H9 (cell line): ENCODE measurements around the gene PDIA6. TPM values are rescaled to one million over a fixed set of nuclear protein-coding genes. Genes with fewer than 3 reads are reported as not detected.

Experiments
- DNase-seq: peaks from one replicate; pipeline ENCODE4 v3.0.0-alpha.2; 2017
- H2AFZ ChIP-seq: one replicate; pipeline ENCODE4 v1.6.1; 2013; ENCODE audit warnings: mild to moderate bottlenecking, low read length, control low read depth, moderate library complexity
- H2AK5ac ChIP-seq: 2 replicates; pipeline ENCODE4 v1.6.1; 2013; ENCODE audit warnings: low read length, control low read depth, mixed read lengths; ENCODE audit not compliant: insufficient read length
- H2BK120ac ChIP-seq: one replicate; pipeline ENCODE4 v1.6.1; 2013; ENCODE audit warnings: low read depth, mild to moderate bottlenecking, low read length, control low read depth, inconsistent platforms; ENCODE audit not compliant: poor library complexity, severe bottlenecking
- H2BK12ac ChIP-seq: 2 replicates; pipeline ENCODE4 v1.6.1; 2013; ENCODE audit warnings: low read length, control low read depth, mixed read lengths, low read depth; ENCODE audit not compliant: insufficient read length
- H2BK15ac ChIP-seq: 2 replicates; pipeline ENCODE4 v1.6.1; 2013; ENCODE audit warnings: low read depth, low read length, control low read depth
- H2BK20ac ChIP-seq: one replicate; pipeline ENCODE4 v1.6.1; 2013; ENCODE audit warnings: low read depth, mild to moderate bottlenecking, low read length, control low read depth, inconsistent platforms; ENCODE audit not compliant: poor library complexity, severe bottlenecking
- H2BK5ac ChIP-seq: 2 replicates; pipeline ENCODE4 v1.6.1; 2013; ENCODE audit warnings: low read length, control low read depth, mixed read lengths; ENCODE audit not compliant: insufficient read length
- H3K14ac ChIP-seq: 2 replicates; pipeline ENCODE4 v1.6.1; 2013; ENCODE audit warnings: low read length, control low read depth; ENCODE audit not compliant: insufficient read depth
- H3K18ac ChIP-seq: 2 replicates; pipeline ENCODE4 v1.6.1; 2013; ENCODE audit warnings: low read depth, mild to moderate bottlenecking, mixed read lengths, low read length, control low read depth; ENCODE audit not compliant: insufficient read length
- H3K23ac ChIP-seq: 2 replicates; pipeline ENCODE4 v1.6.1; 2013; ENCODE audit warnings: low read length, control low read depth, mixed read lengths, low read depth; ENCODE audit not compliant: insufficient read length
- H3K23me2 ChIP-seq: 2 replicates; pipeline ENCODE4 v1.6.1; 2013; ENCODE audit warnings: low read depth, mild to moderate bottlenecking, mixed read lengths, low read length, control low read depth; ENCODE audit not compliant: insufficient read length, poor library complexity, severe bottlenecking
- H3K27ac ChIP-seq: 2 replicates; pipeline ENCODE4 v1.5.1; 2013; ENCODE audit warnings: low read length, control low read depth, mixed read lengths, low read depth; ENCODE audit not compliant: insufficient read length
- H3K27me3 ChIP-seq: 2 replicates; pipeline ENCODE4 v1.6.1; 2013; ENCODE audit warnings: low read length, control low read depth, inconsistent platforms; ENCODE audit not compliant: insufficient read depth
- H3K4ac ChIP-seq: 2 replicates; pipeline ENCODE4 v1.6.1; 2013; ENCODE audit warnings: low read depth, mild to moderate bottlenecking, control low read depth, inconsistent platforms, low read length, moderate library complexity
- H3K4me1 ChIP-seq: 2 replicates; pipeline ENCODE4 v1.6.1; 2013; ENCODE audit warnings: low read length, control low read depth, inconsistent platforms; ENCODE audit not compliant: insufficient read depth
- H3K4me2 ChIP-seq: 2 replicates; pipeline ENCODE4 v1.6.1; 2013; ENCODE audit warnings: low read length, control low read depth, mixed read lengths; ENCODE audit not compliant: insufficient read length, insufficient read depth
- H3K56ac ChIP-seq: 2 replicates; pipeline ENCODE4 v1.6.1; 2013; ENCODE audit warnings: low read depth, mild to moderate bottlenecking, mixed read lengths, low read length, control low read depth; ENCODE audit not compliant: insufficient read length
- H3K79me1 ChIP-seq: 2 replicates; pipeline ENCODE4 v1.6.1; 2013; ENCODE audit warnings: low read depth, mild to moderate bottlenecking, moderate library complexity, low read length, control low read depth, inconsistent platforms; ENCODE audit not compliant: insufficient read depth, poor library complexity, severe bottlenecking
- H3K79me2 ChIP-seq: 2 replicates; pipeline ENCODE4 v1.6.1; 2013; ENCODE audit warnings: low read length, control low read depth, inconsistent platforms; ENCODE audit not compliant: insufficient read depth
- H3K9ac ChIP-seq: 2 replicates; pipeline ENCODE4 v1.6.1; 2013; ENCODE audit warnings: low read length, control low read depth, mixed read lengths; ENCODE audit not compliant: insufficient read length; ENCODE audit errors: extremely low read depth
- H3K9me3 ChIP-seq: one replicate; pipeline ENCODE4 v1.6.1; 2013; ENCODE audit warnings: low read depth, low read length, inconsistent platforms; ENCODE audit not compliant: control insufficient read depth
- H3T11ph ChIP-seq: one replicate; pipeline ENCODE4 v1.6.1; 2013; ENCODE audit warnings: mild to moderate bottlenecking, low read length, control low read depth, inconsistent platforms
- H4K20me1 ChIP-seq: one replicate; pipeline ENCODE4 v1.6.1; 2013; ENCODE audit not compliant: control insufficient read depth, insufficient read length, insufficient read depth
- H4K5ac ChIP-seq: 2 replicates; pipeline ENCODE4 v1.6.1; 2013; ENCODE audit warnings: low read depth, mild to moderate bottlenecking, mixed read lengths, low read length, control low read depth; ENCODE audit not compliant: insufficient read length
- H4K8ac ChIP-seq: replicated peaks from 2 replicates; pipeline ENCODE4 v1.6.1; 2013; ENCODE audit warnings: low read length, control low read depth, mixed read lengths, low read depth; ENCODE audit not compliant: insufficient read length
- H4K91ac ChIP-seq: 2 replicates; pipeline ENCODE4 v1.6.1; 2013; ENCODE audit warnings: low read depth, mild to moderate bottlenecking, moderate library complexity, mixed read lengths, low read length, control low read depth; ENCODE audit not compliant: insufficient read length
- H3K27ac Mint-ChIP-seq, 3 experiments: 2 replicates in 2 of 3; 3 replicates in 1 of 3; pipeline ENCODE4 v1.8.0; 2020 to 2021; ENCODE audit warnings: mixed read lengths in 3 of 3, mild to moderate bottlenecking in 1 of 3, moderate library complexity in 1 of 3
- H3K27me3 Mint-ChIP-seq: 2 replicates; pipeline ENCODE4 v1.8.0; 2021; ENCODE audit warnings: low read depth, mild to moderate bottlenecking, moderate library complexity, mixed read lengths
- H3K36me3 Mint-ChIP-seq, 3 experiments: 2 replicates in 2 of 3; 3 replicates in 1 of 3; pipeline ENCODE4 v1.8.0; 2020 to 2021; ENCODE audit warnings: low read depth in 3 of 3, mixed read lengths in 3 of 3; ENCODE audit not compliant: insufficient read depth in 1 of 3
- H3K4me1 Mint-ChIP-seq, 2 experiments: 2 replicates each; pipeline ENCODE4 v1.8.0; 2020; ENCODE audit warnings: mixed read lengths in 2 of 2
- H3K4me3 Mint-ChIP-seq, 2 experiments: 2 replicates in 1 of 2; 3 replicates in 1 of 2; pipeline ENCODE4 v1.8.0; 2020 to 2021; ENCODE audit warnings: mild to moderate bottlenecking in 2 of 2, mixed read lengths in 2 of 2, moderate library complexity in 1 of 2
- H3K9me3 Mint-ChIP-seq, 2 experiments: 2 replicates in 1 of 2; 3 replicates in 1 of 2; pipeline ENCODE4 v1.8.0; 2020; ENCODE audit warnings: mild to moderate bottlenecking in 2 of 2, mixed read lengths in 2 of 2, moderate library complexity in 1 of 2
- CTCF ChIP-seq: fragments of 200-600 bp; sonication (generic); conservative IDR thresholded peaks from 3 replicates; pipeline ENCODE4 v1.8.0; 2021; ENCODE audit warnings: antibody characterized with exemption, mild to moderate bottlenecking
- WGBS: extraction: QIAGEN DNeasy Blood & Tissue Kit; methylation state at CpG from one replicate; pipeline ENCODE4 v1.1.7; 2013; ENCODE audit warnings: missing lambda C conversion rate, low lambda C conversion rate, mixed read lengths; ENCODE audit not compliant: insufficient read length; ENCODE audit errors: extremely low coverage; 5-methylcytosine and 5-hydroxymethylcytosine counted together
- total RNA-seq: library from RNA; stranded (reverse); gene quantifications from 2 replicates; pipeline ENCODE4 v1.2.1, GENCODE V29; 2021

The PDIA6 gene
- total RNA-seq, 1 experiment from 2014 or later: 301 TPM

- DNase-seq: no peak
- no peak overlapping the region for H2AFZ ChIP-seq
- WGBS: no CpG with 5 or more reads among the region's 25 CpGs
These were observed 49.7 kb downstream of the PDIA6 start for GRCh38 chr2:10762651-10763460.

More at GRCh38 chr2:10762651-10763460, 49.7 kb downstream of the PDIA6 start:
- Mint-ChIP-seq H3K9me3 (no peaks in the 10 kb centered on the region), H3K4me1 (peaks cover 5 to 11% of the 10 kb centered on the region in 2 experiments), H3K27ac (peak overlapping the region in 2 of 3 experiments; percentile 44 to 83; a peak in 2 of 7 replicates), H3K36me3 (no peaks in the 10 kb centered on the region), H3K27me3 (peaks cover 7% of the 10 kb centered on the region), H3K4me3 (no peak overlapping the region; a peak in 1 of 5 replicates)
- Histone ChIP-seq H3K4me1 (no peaks in the 10 kb centered on the region), H3K18ac (no peak overlapping the region), H2BK120ac (no peak overlapping the region), H3T11ph (no peak overlapping the region), H3K56ac (no peak overlapping the region), H2BK20ac (no peak overlapping the region), H3K23me2 (no peaks in the 10 kb centered on the region), H2BK15ac (no peak overlapping the region), H3K79me1 (no peaks in the 10 kb centered on the region), H4K91ac (no peak overlapping the region), H3K4me2 (no peak overlapping the region), H3K9ac (no peak overlapping the region), H3K23ac (no peak overlapping the region), H4K8ac (no peak overlapping the region), H3K4ac (no peak overlapping the region), H4K5ac (no peak overlapping the region), H2BK12ac (no peak overlapping the region), H3K9me3 (no peaks in the 10 kb centered on the region), H4K20me1 (no peaks in the 10 kb centered on the region), H3K79me2 (no peaks in the 10 kb centered on the region), H3K14ac (no peak overlapping the region), H2BK5ac (no peak overlapping the region), H3K27ac (no peak overlapping the region), H2AK5ac (no peak overlapping the region), H3K27me3 (no peaks in the 10 kb centered on the region)
- no peak for TF ChIP-seq CTCF
